ENCODE results near the gene GCC1. TPM values are rescaled to one million over a fixed set of nuclear protein-coding genes. Genes with fewer than 3 reads are reported as not detected.

GCC1 gene
- total RNA-seq, 3 donors from 2014 or later (not counting 1 experiment from before 2014, with no cell fraction given): 26.1 to 32.1 (median 28.7) TPM

DNA sequence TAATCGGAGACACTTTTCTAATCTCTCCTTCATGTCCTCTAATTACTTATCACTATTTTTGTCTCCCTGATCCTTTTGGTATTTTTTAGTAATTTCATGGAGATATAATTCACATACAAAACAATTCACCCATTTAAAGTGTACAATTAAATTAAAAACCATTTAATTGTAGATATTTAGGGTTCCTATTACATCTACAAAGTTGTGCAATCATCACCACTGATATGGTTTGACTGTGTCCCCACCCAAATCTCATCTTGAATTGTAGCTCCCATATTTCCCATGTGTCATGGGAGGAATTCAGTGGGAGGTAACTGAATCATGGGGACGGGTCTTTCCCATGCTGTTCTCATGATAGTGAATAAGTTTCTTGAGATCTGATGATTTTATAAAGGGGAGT, 29.0 kb downstream of the GCC1 start:
- peaks cover 0 to 3% of the 10 kb centered on the region in 2 donors for H3K27me3 Mint-ChIP-seq (ENCODE audit: low read depth in 2 of 2)
- Histone ChIP-seq H3K36me3 (ENCODE audit: control insufficient read depth, insufficient read depth, low read length) (no peaks in the 10 kb centered on the region), H3K4me3 (ENCODE audit: low read length) (no peak overlapping the region), H3K4me1 (ENCODE audit: control insufficient read depth, insufficient read depth, low read length) (no peaks in the 10 kb centered on the region), H3K27me3 (ENCODE audit: control insufficient read depth, insufficient read depth, low read length) (no peaks in the 10 kb centered on the region), H3K9me3 (ENCODE audit: control insufficient read depth, insufficient read depth, low read length) (no peaks in the 10 kb centered on the region), H3K27ac (ENCODE audit: low read length) (no peak overlapping the region)
- H3K9me3 Mint-ChIP-seq: no peaks in the 10 kb centered on the region
- H3K4me3 Mint-ChIP-seq: no peak overlapping the region
- intact Hi-C loops (cut with micrococcal nuclease): no loop called here
- H3K36me3 Mint-ChIP-seq: no peaks in the 10 kb centered on the region
- no peak for TF ChIP-seq CTCF (IDR thresholded peaks at IDR 0.05)
- no peak for ATAC-seq
- WGBS (ENCODE audit: insufficient coverage): 100% methylated on average over 1 of the region's 2 CpGs
- H3K27ac Mint-ChIP-seq: no peak overlapping the region
- H3K4me1 Mint-ChIP-seq: no peaks in the 10 kb centered on the region
- no peak for DNase-seq

GRCh38 chr7:127551941-127552340, 33.5 kb downstream of the GCC1 start:
- Mint-ChIP-seq H3K9me3 (no peaks in the 10 kb centered on the region), H3K4me3 (no peak overlapping the region), H3K36me3 (no peaks in the 10 kb centered on the region), H3K4me1 (no peaks in the 10 kb centered on the region), H3K27ac (no peak overlapping the region), H3K27me3 (ENCODE audit: low read depth in 2 of 2) (peaks cover 3 to 9% of the 10 kb centered on the region in 2 donors)
- TF ChIP-seq CTCF (IDR thresholded peaks at IDR 0.05): no peak
- Histone ChIP-seq H3K9me3 (ENCODE audit: control insufficient read depth, insufficient read depth, low read length) (no peaks in the 10 kb centered on the region), H3K4me3 (ENCODE audit: low read length) (no peak overlapping the region), H3K4me1 (ENCODE audit: control insufficient read depth, insufficient read depth, low read length) (no peaks in the 10 kb centered on the region), H3K27ac (ENCODE audit: low read length) (no peak overlapping the region), H3K36me3 (ENCODE audit: control insufficient read depth, insufficient read depth, low read length) (no peaks in the 10 kb centered on the region), H3K27me3 (ENCODE audit: control insufficient read depth, insufficient read depth, low read length) (no peaks in the 10 kb centered on the region)
- DNase-seq (no peak), ATAC-seq (no peak)
- 66% methylated on average over 4 of the region's 4 CpGs for WGBS (ENCODE audit: insufficient coverage)
- intact Hi-C loops (cut with micrococcal nuclease): no loop called here

- Histone ChIP-seq H3K4me1 (ENCODE audit: control insufficient read depth, insufficient read depth, low read length) (no peaks in the 10 kb centered on the region), H3K9me3 (ENCODE audit: control insufficient read depth, insufficient read depth, low read length) (no peaks in the 10 kb centered on the region), H3K36me3 (ENCODE audit: control insufficient read depth, insufficient read depth, low read length) (no peaks in the 10 kb centered on the region), H3K4me3 (ENCODE audit: low read length) (no peak overlapping the region), H3K27me3 (ENCODE audit: control insufficient read depth, insufficient read depth, low read length) (no peaks in the 10 kb centered on the region), H3K27ac (ENCODE audit: low read length) (no peak overlapping the region)
- H3K9me3 Mint-ChIP-seq: no peaks in the 10 kb centered on the region
- no peak overlapping the region for H3K4me3 Mint-ChIP-seq
- intact Hi-C loops (cut with micrococcal nuclease): no loop called here
- no peaks in the 10 kb centered on the region for H3K4me1 Mint-ChIP-seq
- 31% methylated on average over 1 of the region's 1 CpG for WGBS (ENCODE audit: insufficient coverage)
- TF ChIP-seq CTCF (IDR thresholded peaks at IDR 0.05): no peak
- peaks cover 3 to 14% of the 10 kb centered on the region in 2 donors for H3K27me3 Mint-ChIP-seq (ENCODE audit: low read depth in 2 of 2)
- no peaks in the 10 kb centered on the region for H3K36me3 Mint-ChIP-seq
- no peak overlapping the region for H3K27ac Mint-ChIP-seq
- ATAC-seq (no peak), DNase-seq (no peak)
Measured at GRCh38 chr7:127550247-127550646, 35.1 kb downstream of the GCC1 start.

GRCh38 chr7:127546313-127546712, 39.1 kb downstream of the GCC1 start:
- Mint-ChIP-seq H3K4me1 (no peaks in the 10 kb centered on the region), H3K4me3 (no peak overlapping the region), H3K27ac (no peak overlapping the region), H3K36me3 (no peaks in the 10 kb centered on the region), H3K9me3 (no peaks in the 10 kb centered on the region), H3K27me3 (ENCODE audit: low read depth in 2 of 2) (peaks cover 0 to 14% of the 10 kb centered on the region in 2 donors)
- DNase-seq (no peak), ATAC-seq (no peak)
- no peak for TF ChIP-seq CTCF (IDR thresholded peaks at IDR 0.05)
- Histone ChIP-seq H3K36me3 (ENCODE audit: control insufficient read depth, insufficient read depth, low read length) (no peaks in the 10 kb centered on the region), H3K9me3 (ENCODE audit: control insufficient read depth, insufficient read depth, low read length) (no peaks in the 10 kb centered on the region), H3K4me1 (ENCODE audit: control insufficient read depth, insufficient read depth, low read length) (no peaks in the 10 kb centered on the region), H3K27me3 (ENCODE audit: control insufficient read depth, insufficient read depth, low read length) (no peaks in the 10 kb centered on the region), H3K4me3 (ENCODE audit: low read length) (no peak overlapping the region), H3K27ac (ENCODE audit: low read length) (no peak overlapping the region)
- intact Hi-C loops (cut with micrococcal nuclease): no loop called here
- 83% methylated on average over 1 of the region's 1 CpG for WGBS (ENCODE audit: insufficient coverage)
